HS-27A (cell line): ENCODE measurements around the gene DNAJC4.
A peak's percentile ranks its signal among the peaks of the same experiment; 100 is the strongest.

Experiments used
- DNase-seq: peaks from one replicate; pipeline ENCODE4 v3.0.0-alpha.2; 2012; ENCODE audit warnings: low read depth, missing footprints

Gene DNAJC4

GRCh38 chr11:64229090-64229743 lies 1.1 kb upstream of the DNAJC4 start:
- no peak for DNase-seq

- no peak for DNase-seq
Measured at GRCh38 chr11:64229744-64230170, 591 bp upstream of the DNAJC4 start.

GRCh38 chr11:64230985-64231365 lies 627 bp downstream of the DNAJC4 start:
- no peak for DNase-seq

GRCh38 chr11:64231546-64231945 lies 1.2 kb downstream of the DNAJC4 start:
- no peak for DNase-seq

- no peak for DNase-seq
Measured at GRCh38 chr11:64232182-64232966, 2.0 kb downstream of the DNAJC4 start.

GRCh38 chr11:64232967-64233315 lies 2.6 kb downstream of the DNAJC4 start:
- no peak for DNase-seq

- DNase-seq: no peak
Measured at GRCh38 chr11:64233913-64234586, 3.7 kb downstream of the DNAJC4 start, which contains the start of gene VEGFB. Gene VEGFB (plus strand): TSS chr11:64234584. CDS start chr11:64234834, 250 bp downstream.

- no peak for DNase-seq
Measured at GRCh38 chr11:64234647-64235379, 4.5 kb downstream of the DNAJC4 start.

GRCh38 chr11:64235437-64236161 lies 5.3 kb downstream of the DNAJC4 start:
- DNase-seq: no peak

- no peak for DNase-seq
Measured at GRCh38 chr11:64237484-64237951, 7.2 kb downstream of the DNAJC4 start.

GRCh38 chr11:64238076-64238475 lies 7.7 kb downstream of the DNAJC4 start:
- DNase-seq: no peak

- DNase-seq: no peak
Measured at GRCh38 chr11:64238999-64239398, 8.7 kb downstream of the DNAJC4 start.

- no peak for DNase-seq
Measured at GRCh38 chr11:64239662-64240434, 9.5 kb downstream of the DNAJC4 start.

- peak; percentile 89 for DNase-seq
Measured at GRCh38 chr11:64240435-64241240, 10.3 kb downstream of the DNAJC4 start, which contains the start of gene FKBP2. Gene FKBP2 (plus strand): TSS chr11:64241095. CDS start chr11:64242388, 1,293 bp downstream.

GRCh38 chr11:64241241-64241490 lies 10.8 kb downstream of the DNAJC4 start:
- peak; percentile 99 for DNase-seq

GRCh38 chr11:64241491-64242374 lies 11.4 kb downstream of the DNAJC4 start:
- no peak for DNase-seq

GRCh38 chr11:64243236-64243854 lies 13.0 kb downstream of the DNAJC4 start:
- DNase-seq: no peak

GRCh38 chr11:64244107-64244506 lies 13.8 kb downstream of the DNAJC4 start:
- DNase-seq: no peak

GRCh38 chr11:64244966-64245365 lies 14.6 kb downstream of the DNAJC4 start:
- DNase-seq: no peak
